Head of caudate nucleus (tissue), 42 donors: ENCODE results near the gene CDH4.

ENCODE experiments used
- DNase-seq, 42 donors: peaks; one replicate each; pipeline versions ENCODE4 v3.0.0 to v3.0.0-alpha.2; 2020 to 2021; ENCODE audit warnings: mixed read lengths in 7 of 42
- intact Hi-C: fragments of 100-400 bp; cut with DNase I; formaldehyde crosslinking; loops from one replicate; pipeline ENCODE4 v1.15.0; 2022

Gene CDH4

DNA sequence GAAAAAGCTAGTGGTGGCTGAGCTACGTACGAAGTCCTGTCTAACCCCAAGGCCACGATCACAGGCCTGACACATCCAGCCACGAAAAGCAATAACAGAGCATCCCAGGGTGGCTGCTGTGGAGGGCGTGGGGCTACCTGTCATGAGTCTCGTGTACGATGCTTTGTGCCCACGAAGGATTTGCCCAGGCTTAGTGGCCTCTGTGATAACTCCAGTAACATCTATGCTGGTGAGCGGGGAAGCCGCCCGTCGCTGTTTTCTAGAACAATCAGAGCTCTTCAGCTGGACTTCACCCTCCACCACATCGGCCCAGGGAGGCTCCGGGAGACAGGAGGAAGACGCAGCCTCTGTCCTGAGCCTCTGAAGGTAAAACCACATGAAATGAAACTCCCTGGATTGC is 563.1 kb downstream of the CDH4 start:
- no peak for DNase-seq
- intact Hi-C loops = no loop called here

DNA sequence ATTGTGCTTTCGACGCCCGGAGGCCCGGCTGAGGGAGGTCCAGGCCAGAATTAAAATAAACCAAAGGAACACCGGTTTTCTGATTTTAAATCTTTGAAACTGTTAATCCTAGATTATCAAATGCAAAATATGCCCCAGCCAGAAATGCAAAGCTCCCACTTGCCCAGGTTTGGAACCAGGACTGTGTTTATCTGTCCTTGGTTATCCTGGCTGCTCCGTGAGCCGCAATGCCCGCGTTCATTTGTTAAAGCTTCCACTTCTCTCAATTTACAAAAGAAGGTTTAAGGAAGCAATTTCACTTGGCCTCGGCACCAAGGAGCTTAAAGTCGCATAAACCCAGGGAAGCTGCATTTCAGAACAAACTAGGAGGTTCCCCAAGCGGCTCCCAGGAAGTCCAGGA is 563.6 kb downstream of the CDH4 start:
- DNase-seq = no peak
- intact Hi-C loops = no loop called here

DNA sequence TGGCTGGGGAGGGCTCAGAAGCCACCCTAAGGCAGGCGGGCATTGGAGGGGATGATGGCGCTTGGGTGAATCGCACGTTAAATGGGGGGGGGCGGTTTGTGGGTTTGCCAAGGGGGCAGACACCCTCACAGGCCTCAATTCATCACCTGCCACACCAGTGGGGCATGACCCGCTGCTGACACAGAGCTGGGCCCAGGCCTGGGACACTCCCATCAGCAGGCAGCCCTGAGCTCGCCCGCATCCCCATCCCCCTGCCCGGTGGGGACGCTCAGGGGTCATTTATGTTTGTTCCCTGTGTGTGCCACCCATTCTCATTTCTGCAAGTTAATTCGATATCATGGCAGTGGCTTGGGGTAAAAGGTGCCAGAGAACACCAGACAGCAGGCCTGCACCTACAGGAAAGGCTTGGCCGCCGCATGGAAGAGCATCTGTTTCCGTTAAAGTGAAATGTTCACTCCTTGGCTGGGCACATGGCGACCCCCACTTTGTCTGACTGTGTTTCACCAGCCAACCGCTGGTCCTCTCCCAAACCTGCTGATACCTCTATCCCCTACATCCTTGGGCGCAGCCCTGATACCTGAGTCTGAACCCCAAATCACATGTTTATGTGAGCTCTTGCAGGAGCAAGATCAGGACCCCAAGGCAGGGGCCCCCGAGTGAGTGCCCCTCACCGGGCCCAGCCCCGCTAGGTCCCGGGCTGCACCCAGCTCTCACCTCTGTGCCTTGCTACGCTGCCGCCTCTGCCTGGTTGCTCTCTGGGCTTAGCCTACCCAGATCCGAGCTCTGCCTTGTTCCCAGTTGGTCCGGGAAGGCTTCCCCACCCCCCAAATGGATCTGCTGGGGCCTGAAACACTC is 564.8 kb downstream of the CDH4 start:
- intact Hi-C loops = no loop called here
- no peak for DNase-seq

DNA sequence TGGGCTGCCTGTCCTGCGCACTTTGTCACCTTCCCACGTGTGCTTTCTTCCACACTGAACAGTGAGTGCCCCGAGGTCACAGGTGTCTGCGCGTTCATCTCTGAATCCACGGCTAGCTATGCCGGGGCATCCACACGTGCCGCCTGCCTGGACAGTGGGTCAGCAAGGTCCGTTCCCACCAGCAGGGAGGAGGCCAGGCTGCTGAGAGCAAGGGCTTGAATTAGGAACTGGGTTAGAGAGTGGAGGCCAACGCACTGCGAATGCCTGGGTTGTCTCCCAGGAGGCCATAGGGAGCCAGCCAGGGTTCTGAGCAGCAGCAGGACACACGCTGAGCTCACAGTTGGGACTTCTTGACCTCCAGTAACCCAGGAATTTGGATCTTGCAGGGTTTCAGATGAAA is 565.5 kb downstream of the CDH4 start:
- no peak for DNase-seq
- intact Hi-C loops = no loop called here

DNA sequence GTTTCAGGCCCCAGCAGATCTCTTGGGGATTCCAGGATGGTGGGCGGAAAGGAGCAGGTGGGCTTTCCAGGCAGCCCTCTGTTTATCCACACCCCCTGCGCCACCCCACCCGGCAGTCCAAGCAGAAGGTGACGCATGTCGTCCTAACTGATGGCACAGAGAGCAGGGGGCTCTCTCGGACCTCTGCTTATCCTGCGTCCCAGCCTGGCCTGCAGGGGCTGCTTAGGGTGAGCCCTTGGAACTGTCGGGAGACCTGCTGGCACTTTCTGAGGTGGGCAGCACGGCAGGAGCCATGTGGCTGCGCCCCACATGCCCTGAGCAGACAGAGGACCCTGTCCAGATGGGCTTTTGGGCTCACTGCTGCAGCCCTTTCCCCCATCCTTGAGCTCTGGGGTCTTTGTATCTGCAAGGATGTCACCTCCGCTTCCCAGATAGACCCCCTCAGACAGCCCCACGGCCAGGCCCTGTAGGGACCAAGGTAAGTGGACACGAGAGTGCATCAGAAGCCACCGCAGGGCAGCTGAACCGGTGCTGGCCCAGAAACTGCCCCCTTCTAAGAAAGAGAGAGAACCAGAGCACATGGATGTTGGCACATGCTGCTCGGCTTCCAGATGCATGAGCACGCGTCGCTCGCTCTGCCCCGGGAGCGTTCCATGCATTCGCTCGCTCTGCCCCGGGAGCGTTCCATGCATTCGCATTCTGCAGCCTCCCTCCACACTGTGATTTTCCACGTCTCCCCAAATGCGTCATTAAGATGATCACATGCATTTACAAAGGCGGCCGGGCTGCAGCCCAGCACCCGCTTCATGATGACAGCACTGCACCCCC is 566.9 kb downstream of the CDH4 start:
- DNase-seq = no peak
- intact Hi-C loops = no loop called here

DNA sequence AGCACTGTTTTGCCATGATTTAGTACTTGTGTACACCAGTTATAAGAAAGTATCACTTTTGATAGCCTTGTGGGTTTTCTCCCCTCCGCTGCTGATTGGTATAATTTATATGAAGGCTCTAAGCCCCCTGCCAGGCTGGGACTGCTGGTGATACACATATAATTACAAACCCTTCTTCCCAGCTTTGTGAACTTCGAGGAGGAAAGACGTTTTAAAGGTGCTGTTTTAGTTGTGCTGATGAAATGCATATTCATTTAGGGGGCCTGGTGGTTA is 567.4 kb downstream of the CDH4 start:
- DNase-seq = no peak
- intact Hi-C loops = no loop called here

DNA sequence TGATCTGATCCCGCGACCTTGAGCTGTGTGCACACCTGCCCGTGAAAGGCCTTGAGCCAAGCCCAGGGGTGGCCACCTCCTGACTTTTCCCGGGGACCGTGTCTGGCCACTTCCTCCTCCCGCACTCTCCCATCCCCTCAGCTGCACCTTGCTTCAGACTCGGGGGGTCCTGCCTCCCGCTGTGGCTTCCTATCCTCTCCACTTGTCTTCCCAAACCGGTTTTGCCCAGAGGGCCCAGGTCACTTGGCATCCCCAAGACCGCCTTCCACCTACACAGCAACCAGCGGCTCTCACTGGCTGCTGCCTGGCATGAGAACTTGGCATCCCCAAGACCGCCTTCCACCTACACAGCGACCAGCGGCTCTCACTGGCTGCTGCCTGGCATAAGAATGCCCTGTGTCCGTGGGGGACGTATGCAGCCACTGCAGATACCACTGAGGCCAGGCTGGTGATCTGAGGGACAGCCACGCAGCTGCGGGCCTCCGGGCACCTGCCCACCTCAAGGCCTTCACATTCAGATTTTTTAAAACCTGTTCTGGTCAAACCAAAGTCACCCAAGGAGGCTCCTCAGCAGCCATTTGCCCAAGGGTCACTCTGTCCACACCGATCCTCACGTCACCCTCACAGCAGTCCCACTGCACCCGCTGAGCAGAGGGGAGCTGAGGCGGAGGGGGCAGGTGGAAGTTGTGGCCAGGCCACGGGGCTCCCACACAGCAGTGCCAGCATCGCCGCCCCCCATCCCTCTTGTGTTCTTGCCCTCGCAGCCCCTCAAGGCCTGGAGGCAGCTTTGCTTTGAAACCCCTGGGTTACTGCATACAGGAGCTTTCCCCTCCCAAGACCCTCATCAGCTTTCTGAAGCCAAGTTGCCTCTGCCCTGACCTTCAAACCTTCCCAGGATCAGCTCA is 568.1 kb downstream of the CDH4 start:
- DNase-seq = no peak
- intact Hi-C loops = no loop called here

DNA sequence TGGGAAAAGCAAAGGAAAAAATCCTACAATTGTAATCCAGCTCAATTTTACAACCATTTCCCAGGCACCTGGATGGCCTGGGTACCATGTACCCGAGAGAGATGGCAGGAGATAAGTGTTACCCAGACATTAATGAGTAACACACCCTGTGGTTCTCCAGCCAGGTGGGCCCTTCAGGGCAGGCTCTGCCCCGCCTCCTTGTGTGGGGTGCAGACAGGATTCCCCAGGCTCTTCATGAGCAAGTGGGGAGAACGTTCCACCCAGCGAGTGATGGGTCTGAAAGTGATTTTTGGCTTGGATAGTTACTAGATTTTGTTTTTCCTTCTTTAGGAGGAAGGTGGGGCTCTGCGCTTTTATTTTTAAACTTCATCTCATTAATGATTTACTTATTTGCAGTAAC is 569.7 kb downstream of the CDH4 start:
- no peak for DNase-seq
- intact Hi-C loops = no loop called here

DNA sequence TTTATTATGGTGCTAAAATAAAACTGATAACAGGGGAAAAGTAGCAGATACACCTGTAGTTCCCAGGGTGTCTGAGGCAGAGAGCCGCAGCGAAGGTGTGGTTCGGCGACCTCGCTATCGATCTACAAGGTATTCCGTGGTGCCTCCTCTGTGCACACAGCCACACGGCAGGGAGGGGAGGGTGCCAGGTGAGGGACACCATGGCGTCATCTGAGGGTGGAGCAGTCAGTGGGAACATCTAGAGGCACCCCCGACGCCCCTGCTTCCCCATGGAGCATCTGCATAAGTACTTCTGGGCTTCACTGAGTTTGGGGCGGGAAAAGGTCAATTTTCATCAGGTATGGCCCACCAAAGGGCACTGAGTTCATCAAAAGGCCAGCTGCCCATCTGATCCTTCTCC is 570.3 kb downstream of the CDH4 start:
- DNase-seq = no peak

DNA sequence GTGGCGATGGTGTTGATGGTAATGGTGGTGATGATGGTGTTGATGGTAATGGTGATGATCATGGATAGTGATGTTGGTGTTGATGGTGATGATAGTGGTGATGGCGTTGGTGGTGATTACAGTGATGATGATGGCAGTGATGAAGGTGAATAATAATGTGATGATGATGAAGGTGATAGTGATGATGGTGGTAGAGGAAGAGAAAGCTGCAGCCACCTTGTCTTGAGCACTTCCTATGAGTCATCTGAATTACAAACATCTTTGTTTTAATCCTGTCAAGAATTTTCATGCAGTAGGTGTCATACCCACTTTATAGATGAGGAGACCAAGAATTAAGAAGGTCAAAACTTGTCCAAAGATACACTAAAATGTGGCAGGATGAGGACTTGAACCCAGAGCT is 571.2 kb downstream of the CDH4 start:
- no peak for DNase-seq
- intact Hi-C loops = no loop called here

More for the DNA sequence above, 570.3 kb downstream of the CDH4 start:
- intact Hi-C loops = no loop called here

DNA sequence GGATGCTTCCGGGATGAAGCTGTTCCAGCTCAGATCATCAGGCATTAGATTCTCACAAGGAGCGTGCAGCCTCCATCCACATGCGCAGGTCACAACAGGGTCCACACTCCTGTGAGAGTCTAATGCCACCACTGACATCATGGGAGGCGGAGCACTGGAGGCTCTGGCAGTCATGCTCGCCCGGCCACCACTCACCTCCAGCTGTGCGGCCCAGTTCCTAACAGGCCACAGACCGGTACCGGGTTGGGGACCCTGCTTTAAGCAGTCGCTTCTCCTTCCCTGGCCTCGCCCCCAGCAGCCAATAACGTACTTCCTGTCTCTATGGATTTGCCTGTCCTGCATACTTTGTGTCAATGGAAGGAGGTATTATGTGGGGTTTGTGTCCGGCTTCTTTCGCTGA is 576.8 kb downstream of the CDH4 start:
- intact Hi-C loops = no loop called here
- DNase-seq = no peak

DNA sequence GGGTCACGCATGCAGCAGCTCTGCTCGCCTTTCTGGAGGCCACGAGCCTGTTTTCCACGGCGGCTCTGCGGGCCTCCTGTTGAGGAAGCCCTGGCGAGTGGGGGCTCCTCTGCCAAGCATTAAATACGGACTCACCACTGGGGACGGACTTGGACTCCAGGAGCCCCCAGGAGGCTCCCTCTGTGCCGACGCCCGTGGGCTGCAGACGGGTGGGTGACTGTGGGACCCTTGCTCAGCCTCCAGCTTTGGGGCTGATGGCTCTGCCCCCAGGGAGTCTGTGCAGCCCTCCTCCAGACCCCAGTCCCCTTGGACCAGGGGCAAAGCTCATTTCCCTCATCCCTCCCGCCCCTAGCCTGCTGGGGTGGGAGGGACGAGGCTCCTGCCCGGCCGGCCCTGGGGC is 577.5 kb downstream of the CDH4 start:
- no peak for DNase-seq
- intact Hi-C loops = no loop called here

DNA sequence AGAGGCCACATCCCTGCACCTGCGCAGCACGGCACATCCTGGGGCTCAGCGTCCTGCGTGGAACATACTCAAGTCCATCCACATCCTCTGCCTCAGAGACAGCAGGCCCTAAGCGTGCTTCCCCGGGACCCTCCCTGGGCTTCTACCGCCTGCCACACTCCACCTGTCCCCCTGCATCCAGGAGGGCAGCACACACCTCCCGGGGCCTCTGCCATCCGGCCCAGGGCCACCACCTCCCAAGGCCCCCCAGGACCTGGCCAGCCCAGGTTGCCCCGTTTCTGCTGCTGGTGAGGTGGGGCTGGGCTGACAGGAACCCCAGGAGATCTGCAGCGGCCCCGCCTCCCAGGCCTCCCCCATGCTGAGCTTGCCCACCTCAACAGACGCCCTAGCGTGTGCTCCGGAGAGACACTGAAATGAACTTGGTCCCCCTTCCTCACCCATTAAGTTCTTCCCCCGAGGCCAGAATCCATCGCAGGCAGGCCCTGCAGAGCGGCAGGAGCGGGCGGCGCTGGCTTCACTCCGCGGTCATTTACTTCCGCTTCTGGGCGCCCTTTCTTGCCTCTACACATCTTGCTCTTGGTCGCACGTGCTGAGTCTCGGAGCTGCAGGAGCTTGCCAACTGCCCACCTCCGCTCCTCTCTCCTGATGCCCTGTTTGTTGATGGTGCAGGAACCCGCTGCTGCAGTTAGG is 578.3 kb downstream of the CDH4 start:
- intact Hi-C loops = no loop called here
- DNase-seq = no peak

DNA sequence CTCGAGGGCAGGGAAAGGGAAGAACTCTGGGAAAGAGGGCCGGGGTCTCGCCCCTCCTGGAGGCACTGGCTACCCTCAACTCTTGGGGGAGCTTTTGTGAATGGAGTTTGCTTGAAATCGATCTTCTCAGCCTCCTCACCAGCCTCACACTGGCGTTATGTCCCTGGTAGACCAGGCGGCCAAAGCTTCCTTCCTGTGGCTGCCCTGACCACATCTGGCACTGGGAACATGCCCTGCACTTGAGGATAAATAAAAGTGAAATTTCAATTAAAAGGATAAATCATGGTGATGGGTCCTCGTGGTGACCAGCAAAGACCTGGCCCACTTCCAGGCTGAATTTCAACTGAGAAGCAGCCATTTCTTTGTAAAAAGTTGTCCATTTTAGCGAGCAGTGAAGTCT is 578.9 kb downstream of the CDH4 start:
- intact Hi-C loops = no loop called here
- no peak for DNase-seq

DNA sequence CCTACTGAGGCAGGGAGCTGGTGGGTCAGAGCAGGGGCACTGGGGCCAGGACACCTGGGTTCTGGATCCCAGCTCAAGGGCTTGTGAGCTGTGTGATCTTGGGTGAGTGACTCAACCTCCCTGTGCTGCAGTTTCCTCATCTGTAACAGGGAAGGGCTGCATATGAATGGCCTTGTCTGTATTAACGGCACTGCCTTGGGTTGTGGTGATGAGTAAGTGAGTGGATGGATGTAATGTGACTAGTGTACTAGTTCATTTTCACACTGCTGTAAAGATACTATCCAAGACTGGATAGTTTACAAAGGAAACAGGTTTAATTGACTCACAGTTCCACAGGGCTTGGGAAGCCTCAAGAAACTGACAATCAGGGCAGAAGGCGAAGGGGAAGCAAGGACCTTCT is 580.1 kb downstream of the CDH4 start:
- intact Hi-C loops = no loop called here
- no peak for DNase-seq

DNA sequence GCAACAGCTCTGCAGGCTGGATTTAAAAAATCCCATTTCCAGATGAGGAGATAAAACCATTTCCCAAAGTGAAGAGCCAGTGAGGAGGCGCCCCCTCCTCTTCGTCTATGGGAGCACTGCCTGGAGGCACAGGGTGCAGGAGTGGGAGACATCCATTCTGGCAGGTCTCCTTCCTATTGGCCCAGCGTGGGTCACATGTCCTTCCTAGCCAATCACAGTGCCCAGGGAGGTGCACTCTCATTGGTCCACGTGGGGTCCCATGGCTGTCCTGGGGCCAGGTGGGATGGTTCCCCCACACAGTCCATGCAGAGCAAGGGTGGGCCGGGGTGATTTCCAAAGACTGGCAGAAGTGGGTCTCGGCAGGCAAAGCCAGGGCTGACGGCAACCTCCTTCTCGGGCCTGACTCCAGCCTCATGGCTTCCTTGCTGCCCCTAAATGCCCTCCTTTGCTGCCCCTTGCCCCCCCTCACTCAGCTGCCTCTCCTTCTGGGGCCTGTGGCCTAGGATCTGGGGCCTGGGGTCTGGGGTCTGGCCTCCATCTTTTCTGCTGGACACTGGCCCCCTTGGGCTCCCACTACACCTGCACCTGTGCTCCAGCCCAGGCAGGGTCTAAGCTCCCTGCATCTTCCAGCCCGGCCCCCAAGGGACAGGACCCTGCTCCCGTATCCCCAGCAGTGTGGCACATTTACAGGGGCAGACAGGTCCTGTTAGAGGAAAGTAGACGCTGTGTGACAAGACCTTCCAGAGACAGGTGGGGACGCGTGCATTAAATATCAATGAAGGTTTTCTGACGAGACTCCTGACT is 581.9 kb downstream of the CDH4 start:
- intact Hi-C loops = no loop called here

DNA sequence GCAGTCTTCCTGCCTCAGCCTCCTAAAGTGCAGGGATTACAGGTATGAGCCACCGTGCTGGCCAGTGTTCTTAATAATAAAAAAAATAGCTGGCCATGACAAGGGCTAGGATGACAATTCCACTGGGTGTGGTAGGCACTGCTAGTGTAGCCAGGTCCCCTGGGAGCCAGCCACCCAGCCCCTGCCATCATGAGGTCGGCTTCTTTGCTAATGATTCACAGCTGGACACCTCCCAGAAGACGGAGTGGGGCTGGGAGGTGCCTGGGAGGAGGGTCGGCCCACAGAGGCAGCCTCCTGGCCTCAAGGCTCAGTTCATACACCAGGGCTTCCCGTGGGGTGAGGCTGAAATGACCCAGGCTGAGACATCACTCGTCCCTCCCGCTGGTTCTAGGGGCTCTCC is 583.2 kb downstream of the CDH4 start:
- DNase-seq = no peak
- intact Hi-C loops = no loop called here

More for the DNA sequence above, 581.9 kb downstream of the CDH4 start:
- DNase-seq = no peak

DNA sequence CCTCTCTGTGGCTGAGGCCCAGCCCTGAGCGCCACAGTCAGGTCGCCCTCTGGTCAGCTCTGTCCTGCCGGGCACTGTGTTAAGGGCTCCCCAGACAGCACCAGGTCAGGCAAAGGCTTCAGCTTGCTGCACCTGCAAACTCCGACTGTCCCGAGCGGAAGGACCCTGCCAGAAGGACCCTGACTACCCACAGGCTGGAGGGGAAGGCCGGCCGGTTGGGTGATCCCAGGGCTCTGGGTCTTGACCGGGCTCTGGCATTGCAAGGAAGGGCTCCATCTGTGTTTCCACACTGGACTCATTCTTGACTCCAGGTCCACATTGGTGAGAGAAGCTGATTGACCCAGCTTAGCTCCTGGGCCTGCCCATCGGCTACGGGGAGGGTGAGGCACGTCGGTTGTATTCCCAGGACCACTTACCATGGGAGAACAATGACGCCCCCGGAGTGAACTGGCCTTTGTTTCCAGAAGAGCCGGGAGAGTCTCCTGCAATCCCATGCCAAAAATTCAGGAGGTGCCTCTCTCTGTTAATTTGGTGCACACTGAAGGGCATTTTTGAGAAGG is 583.8 kb downstream of the CDH4 start:
- intact Hi-C loops = no loop called here
- DNase-seq = no peak
